GM12878 (cell line): ENCODE measurements around the gene FKBP15.

ENCODE experiments used
- ESRRA ChIP-seq: IDR thresholded peaks from 2 replicates; pipeline ENCODE4 v1.6.1; 2012; ENCODE audit warnings: mild to moderate bottlenecking, low read length, improper control_type of control experiment
- POLR2AphosphoS5 ChIP-seq: IDR thresholded peaks from 2 replicates; pipeline ENCODE4 v1.6.1; 2011; ENCODE audit warnings: mild to moderate bottlenecking, low read length, inconsistent platforms
- TAF1 ChIP-seq: IDR thresholded peaks from 2 replicates; pipeline ENCODE4 v1.6.1; 2011; ENCODE audit warnings: mild to moderate bottlenecking, low read depth, low read length, borderline replicate concordance

DNA sequence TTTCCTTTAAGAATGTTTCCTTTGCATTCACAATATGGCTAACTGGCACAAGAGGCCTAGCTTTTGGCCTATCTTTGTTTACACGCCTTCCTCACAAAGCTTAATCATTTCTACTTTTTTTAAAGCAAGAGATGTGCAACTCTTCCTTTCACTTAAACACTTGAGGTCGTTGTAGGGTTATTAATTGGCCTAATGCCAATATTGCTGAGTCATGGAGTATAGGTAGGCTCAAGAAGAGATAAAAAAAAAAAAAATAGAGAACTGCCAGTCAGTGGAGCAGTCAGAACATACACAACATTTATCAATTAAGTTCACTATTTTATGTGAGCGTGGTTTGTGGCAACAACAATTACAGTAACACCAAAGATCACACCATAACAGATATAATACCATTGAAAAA is 5.9 kb downstream of the FKBP15 start:
- TF ChIP-seq ESRRA (no peak), TAF1 (no peak), POLR2AphosphoS5 (no peak)
